Progenitor cell of endocrine pancreas (in vitro differentiated cells): ENCODE data around the gene ZNHIT2. TPM values are rescaled to one million over a fixed set of nuclear protein-coding genes. Genes with fewer than 3 reads are reported as not detected.
A peak's percentile ranks its signal among the peaks of the same experiment; 100 is the strongest.
"Not testable (repeated sequence)": the region's sequence is repeated elsewhere in the genome, so short reads cannot be mapped to it uniquely, and the experiment has no call there.

Experiments used
- DNase-seq: peaks from one replicate; pipeline ENCODE4 v3.0.0; 2021; ENCODE audit warnings: low spot score; ENCODE audit not compliant: unreplicated experiment
- H3K27ac Mint-ChIP-seq: 2 replicates; pipeline ENCODE4 v1.8.0; 2021; ENCODE audit warnings: mild to moderate bottlenecking, moderate library complexity, mixed read lengths
- H3K27me3 Mint-ChIP-seq: 2 replicates; pipeline ENCODE4 v1.8.0; 2021; ENCODE audit warnings: mixed read lengths
- H3K36me3 Mint-ChIP-seq: 2 replicates; pipeline ENCODE4 v1.8.0; 2022; ENCODE audit warnings: mixed read lengths; ENCODE audit not compliant: insufficient read depth
- H3K4me1 Mint-ChIP-seq: 2 replicates; pipeline ENCODE4 v1.8.0; 2021; ENCODE audit warnings: low read depth, mixed read lengths
- H3K4me3 Mint-ChIP-seq: 2 replicates; pipeline ENCODE4 v1.8.0; 2021; ENCODE audit warnings: low read depth, mild to moderate bottlenecking, moderate library complexity, mixed read lengths
- H3K9me3 Mint-ChIP-seq: 2 replicates; pipeline ENCODE4 v1.8.0; 2021; ENCODE audit warnings: low read depth, mixed read lengths
- total RNA-seq: library from RNA; stranded (reverse); gene quantifications from 2 replicates; pipeline ENCODE4 v1.2.1, GENCODE V29; 2021
- TF ChIP-seq, protein P1 (sequence below): fragments of 200-600 bp; sonication (generic); IDR thresholded peaks from one replicate; pipeline ENCODE4 v1.5.0; 2021; ENCODE audit warnings: antibody characterized with exemption, mild to moderate bottlenecking; ENCODE audit not compliant: unreplicated experiment

ZNHIT2 gene
- total RNA-seq, 1 donor from 2014 or later, result 11.8 TPM

DNA sequence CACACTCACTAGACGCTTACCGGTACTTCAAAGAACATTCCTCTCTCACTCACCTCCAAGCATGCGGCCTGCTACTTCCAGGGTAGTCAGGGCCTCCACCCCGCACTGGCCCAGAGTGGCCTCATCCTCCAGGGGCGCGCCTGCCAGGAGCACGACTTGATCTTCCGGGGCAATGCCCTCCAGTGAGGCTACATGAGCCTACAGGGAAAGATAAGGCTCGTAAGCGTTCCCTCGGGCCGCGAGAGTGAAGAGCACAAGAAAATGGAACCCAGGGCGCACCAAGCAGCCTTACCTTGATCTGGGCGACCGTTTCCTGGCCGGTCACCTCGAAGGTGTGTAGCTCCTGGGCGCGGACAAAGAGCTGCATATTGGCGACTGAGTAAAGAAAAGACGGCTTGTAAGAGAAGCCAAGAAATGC, 4.0 kb upstream of the ZNHIT2 start:
- no peaks in the 10 kb centered on the region for H3K9me3 Mint-ChIP-seq
- TF ChIP-seq, protein P1, sequence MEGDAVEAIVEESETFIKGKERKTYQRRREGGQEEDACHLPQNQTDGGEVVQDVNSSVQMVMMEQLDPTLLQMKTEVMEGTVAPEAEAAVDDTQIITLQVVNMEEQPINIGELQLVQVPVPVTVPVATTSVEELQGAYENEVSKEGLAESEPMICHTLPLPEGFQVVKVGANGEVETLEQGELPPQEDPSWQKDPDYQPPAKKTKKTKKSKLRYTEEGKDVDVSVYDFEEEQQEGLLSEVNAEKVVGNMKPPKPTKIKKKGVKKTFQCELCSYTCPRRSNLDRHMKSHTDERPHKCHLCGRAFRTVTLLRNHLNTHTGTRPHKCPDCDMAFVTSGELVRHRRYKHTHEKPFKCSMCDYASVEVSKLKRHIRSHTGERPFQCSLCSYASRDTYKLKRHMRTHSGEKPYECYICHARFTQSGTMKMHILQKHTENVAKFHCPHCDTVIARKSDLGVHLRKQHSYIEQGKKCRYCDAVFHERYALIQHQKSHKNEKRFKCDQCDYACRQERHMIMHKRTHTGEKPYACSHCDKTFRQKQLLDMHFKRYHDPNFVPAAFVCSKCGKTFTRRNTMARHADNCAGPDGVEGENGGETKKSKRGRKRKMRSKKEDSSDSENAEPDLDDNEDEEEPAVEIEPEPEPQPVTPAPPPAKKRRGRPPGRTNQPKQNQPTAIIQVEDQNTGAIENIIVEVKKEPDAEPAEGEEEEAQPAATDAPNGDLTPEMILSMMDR, result no peak
- peaks cover 16% of the 10 kb centered on the region for H3K36me3 Mint-ChIP-seq
- no peaks in the 10 kb centered on the region for H3K27me3 Mint-ChIP-seq
- DNase-seq, result no peak
- H3K27ac Mint-ChIP-seq, result peak overlapping the region; percentile 98
- peaks cover 14% of the 10 kb centered on the region for H3K4me1 Mint-ChIP-seq
- H3K4me3 Mint-ChIP-seq, result peak overlapping the region; percentile 100

GRCh38 chr11:65120831-65121230, 3.3 kb upstream of the ZNHIT2 start:
- Mint-ChIP-seq H3K4me3 (peak overlapping the region; percentile 100), H3K27me3 (no peaks in the 10 kb centered on the region), H3K4me1 (peaks cover 14% of the 10 kb centered on the region), H3K9me3 (no peaks in the 10 kb centered on the region), H3K36me3 (peaks cover 16% of the 10 kb centered on the region), H3K27ac (peak overlapping the region; percentile 98)
- DNase-seq, result no peak
- TF ChIP-seq, protein P1, result no peak

GRCh38 chr11:65119670-65119995, 2.1 kb upstream of the ZNHIT2 start:
- H3K4me1 Mint-ChIP-seq, result peaks cover 14% of the 10 kb centered on the region
- peak overlapping the region; percentile 42 for H3K4me3 Mint-ChIP-seq
- no peaks in the 10 kb centered on the region for H3K27me3 Mint-ChIP-seq

GRCh38 chr11:65118891-65119669, 1.6 kb upstream of the ZNHIT2 start:
- H3K4me3 Mint-ChIP-seq, result peak overlapping the region; percentile 16
- H3K9me3 Mint-ChIP-seq, DNase-seq, H3K27me3 Mint-ChIP-seq: not testable (repeated sequence)
- peaks cover 16% of the 10 kb centered on the region for H3K36me3 Mint-ChIP-seq
- H3K4me1 Mint-ChIP-seq, result peaks cover 14% of the 10 kb centered on the region
- peak overlapping the region; percentile 84 for H3K27ac Mint-ChIP-seq

More at GRCh38 chr11:65119670-65119995, 2.1 kb upstream of the ZNHIT2 start:
- TF ChIP-seq, protein P1, result no peak
- Mint-ChIP-seq H3K36me3 (peaks cover 16% of the 10 kb centered on the region), H3K27ac (no peak overlapping the region), H3K9me3 (no peaks in the 10 kb centered on the region)
- no peak for DNase-seq

GRCh38 chr11:65118097-65118837, 766 bp upstream of the ZNHIT2 start:
- TF ChIP-seq, protein P1, result peak; percentile 9
- Mint-ChIP-seq H3K27me3 (no peaks in the 10 kb centered on the region), H3K27ac (peak overlapping the region; percentile 97), H3K36me3 (peaks cover 17% of the 10 kb centered on the region), H3K4me1 (peaks cover 18% of the 10 kb centered on the region), H3K9me3 (no peaks in the 10 kb centered on the region), H3K4me3 (peak overlapping the region; percentile 86)
- DNase-seq, result no peak
